ENCODE measurements around the gene DYSF. TPM values are rescaled to one million over a fixed set of nuclear protein-coding genes. Genes with fewer than 3 reads are reported as not detected.

The DYSF gene
- polyA plus RNA-seq, 1 donor, result 146 TPM

GRCh38 chr2:71602581-71602980 lies 149.2 kb downstream of the DYSF start:
- DNase-seq (ENCODE audit: low read depth), result no peak

GRCh38 chr2:71603311-71603811 lies 150.0 kb downstream of the DYSF start:
- DNase-seq (ENCODE audit: low read depth), result no peak

GRCh38 chr2:71603851-71604725 lies 150.7 kb downstream of the DYSF start:
- no peak for DNase-seq (ENCODE audit: low read depth)

GRCh38 chr2:71604726-71605120 lies 151.4 kb downstream of the DYSF start:
- DNase-seq (ENCODE audit: low read depth), result no peak

GRCh38 chr2:71605173-71605641 lies 151.8 kb downstream of the DYSF start:
- DNase-seq (ENCODE audit: low read depth), result no peak

- no peak for DNase-seq (ENCODE audit: low read depth)
These were observed 152.4 kb downstream of the DYSF start for GRCh38 chr2:71605781-71606241.

GRCh38 chr2:71606244-71606643 lies 152.9 kb downstream of the DYSF start:
- no peak for DNase-seq (ENCODE audit: low read depth)

- no peak for DNase-seq (ENCODE audit: low read depth)
These were observed 154.0 kb downstream of the DYSF start for GRCh38 chr2:71607151-71607889.

- no peak for DNase-seq (ENCODE audit: low read depth)
These were observed 154.7 kb downstream of the DYSF start for GRCh38 chr2:71608034-71608433.

GRCh38 chr2:71608441-71608840 lies 155.1 kb downstream of the DYSF start:
- no peak for DNase-seq (ENCODE audit: low read depth)

GRCh38 chr2:71609029-71609428 lies 155.7 kb downstream of the DYSF start:
- no peak for DNase-seq (ENCODE audit: low read depth)

- DNase-seq (ENCODE audit: low read depth), result no peak
These were observed 156.1 kb downstream of the DYSF start for GRCh38 chr2:71609441-71609840.

- DNase-seq (ENCODE audit: low read depth), result no peak
These were observed 156.6 kb downstream of the DYSF start for GRCh38 chr2:71609958-71610357.

- DNase-seq (ENCODE audit: low read depth), result no peak
These were observed 157.3 kb downstream of the DYSF start for GRCh38 chr2:71610671-71611070.

GRCh38 chr2:71611247-71611646 lies 157.9 kb downstream of the DYSF start:
- no peak for DNase-seq (ENCODE audit: low read depth)

GRCh38 chr2:71611781-71612527 lies 158.6 kb downstream of the DYSF start:
- no peak for DNase-seq (ENCODE audit: low read depth)

- no peak for DNase-seq (ENCODE audit: low read depth)
These were observed 159.4 kb downstream of the DYSF start for GRCh38 chr2:71612581-71613402.

- DNase-seq (ENCODE audit: low read depth), result no peak
These were observed 160.1 kb downstream of the DYSF start for GRCh38 chr2:71613403-71613952.

- no peak for DNase-seq (ENCODE audit: low read depth)
These were observed 160.9 kb downstream of the DYSF start for GRCh38 chr2:71613953-71614925.

Data from forelimb muscle (tissue), 1 donor.